NCI-H1694 (cell line): Measurements from ENCODE around the gene CNGA3.
"Not testable (repeated sequence)": the region's sequence is repeated elsewhere in the genome, so short reads cannot be mapped to it uniquely, and the experiment has no call there.

Experiments
- DNase-seq: peaks from one replicate; lab custom pipeline; 2025; lab: John Stamatoyannopoulos, UW

Gene CNGA3

DNA sequence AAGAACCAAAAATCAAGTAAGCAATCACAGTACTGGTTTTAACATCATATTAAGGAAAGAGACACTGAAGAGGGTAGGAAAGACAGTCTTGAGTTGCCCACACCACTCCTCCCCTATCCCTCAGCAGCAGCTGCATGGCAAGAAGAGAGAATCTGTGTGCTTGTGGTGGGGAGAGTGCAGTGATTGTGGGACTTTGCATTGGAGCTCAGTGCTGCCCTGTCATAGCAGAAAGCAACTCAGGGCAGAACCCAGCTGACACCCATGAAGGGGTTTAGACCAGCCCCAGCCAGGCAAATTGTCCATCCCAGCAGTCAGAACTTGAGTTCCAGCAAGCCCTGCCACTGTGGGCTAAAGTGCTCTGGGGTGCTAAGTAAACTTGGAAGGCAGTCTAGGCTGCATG lies 57.6 kb downstream of the CNGA3 start:
- DNase-seq: no peak

DNA sequence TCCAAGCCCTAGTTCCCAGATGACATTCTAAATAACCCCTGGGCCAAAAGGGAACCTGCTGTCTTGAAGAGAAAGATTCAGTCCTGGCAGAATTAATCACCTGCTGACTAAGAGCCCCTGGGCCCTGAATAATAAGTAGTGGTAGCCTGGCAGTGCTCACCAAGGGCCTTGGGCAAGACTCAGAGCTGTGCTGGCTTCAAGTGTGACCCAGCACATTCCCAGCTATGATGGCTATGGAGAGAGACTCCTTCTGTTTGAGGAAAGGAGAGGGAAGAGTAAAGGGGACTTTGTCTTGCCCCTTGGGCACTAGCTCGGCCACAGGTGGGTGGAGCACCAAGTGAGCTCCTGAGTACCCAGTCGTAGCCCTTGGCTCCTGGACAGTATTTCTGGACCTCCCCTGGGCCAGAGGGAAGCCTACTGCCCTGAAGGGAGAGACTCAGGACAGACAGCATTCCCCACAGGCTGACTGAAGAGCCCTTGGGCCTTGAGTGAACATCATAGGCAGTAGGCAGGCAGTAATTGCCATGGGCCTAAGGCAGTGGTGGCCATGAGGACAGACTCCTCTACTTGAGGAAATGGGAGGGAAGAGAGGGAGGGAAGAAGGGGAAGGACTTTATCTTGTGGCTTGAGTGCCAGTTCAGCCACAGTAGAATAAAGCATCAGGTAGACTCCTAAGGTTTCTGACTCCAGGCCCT lies 58.4 kb downstream of the CNGA3 start:
- no peak for DNase-seq

DNA sequence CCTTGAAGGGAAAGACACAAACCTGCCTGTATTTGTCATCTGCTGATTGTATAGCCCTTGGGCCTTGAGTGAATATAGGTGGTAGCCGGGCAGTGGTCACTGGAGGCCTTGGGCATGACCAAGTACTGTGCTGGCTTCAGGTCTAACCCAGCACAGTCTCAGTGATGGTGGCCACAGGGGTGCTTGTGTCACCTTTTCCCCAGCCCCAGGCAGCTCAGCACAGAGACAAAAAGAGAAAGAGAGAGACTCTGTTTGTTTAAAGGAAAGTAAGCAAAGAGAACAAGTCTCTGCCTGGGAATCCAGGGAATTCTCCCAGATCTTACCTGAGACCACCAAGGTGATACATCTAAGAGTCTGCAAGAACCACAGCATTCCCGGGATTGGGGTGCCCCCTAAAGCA lies 59.0 kb downstream of the CNGA3 start:
- DNase-seq: no peak

DNA sequence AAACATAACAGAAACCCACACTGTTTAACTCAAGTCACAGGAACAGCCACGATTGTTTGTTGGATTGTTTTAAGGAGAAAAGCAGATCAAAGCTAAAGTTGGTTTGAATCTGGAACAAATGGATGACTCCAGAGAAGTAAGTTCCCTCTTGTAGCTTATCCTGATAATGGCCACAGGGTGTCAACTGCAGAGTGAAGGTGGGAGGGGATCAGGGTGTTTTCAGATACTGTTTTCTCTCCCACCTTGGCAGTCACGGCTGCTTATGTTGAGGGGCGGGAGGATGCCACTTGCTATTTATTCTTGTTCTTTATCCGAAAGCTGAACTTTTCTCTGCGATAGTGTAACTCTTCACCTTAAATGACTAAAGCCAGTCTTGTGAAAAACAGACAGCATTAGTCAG lies 61.9 kb downstream of the CNGA3 start:
- no peak for DNase-seq

DNA sequence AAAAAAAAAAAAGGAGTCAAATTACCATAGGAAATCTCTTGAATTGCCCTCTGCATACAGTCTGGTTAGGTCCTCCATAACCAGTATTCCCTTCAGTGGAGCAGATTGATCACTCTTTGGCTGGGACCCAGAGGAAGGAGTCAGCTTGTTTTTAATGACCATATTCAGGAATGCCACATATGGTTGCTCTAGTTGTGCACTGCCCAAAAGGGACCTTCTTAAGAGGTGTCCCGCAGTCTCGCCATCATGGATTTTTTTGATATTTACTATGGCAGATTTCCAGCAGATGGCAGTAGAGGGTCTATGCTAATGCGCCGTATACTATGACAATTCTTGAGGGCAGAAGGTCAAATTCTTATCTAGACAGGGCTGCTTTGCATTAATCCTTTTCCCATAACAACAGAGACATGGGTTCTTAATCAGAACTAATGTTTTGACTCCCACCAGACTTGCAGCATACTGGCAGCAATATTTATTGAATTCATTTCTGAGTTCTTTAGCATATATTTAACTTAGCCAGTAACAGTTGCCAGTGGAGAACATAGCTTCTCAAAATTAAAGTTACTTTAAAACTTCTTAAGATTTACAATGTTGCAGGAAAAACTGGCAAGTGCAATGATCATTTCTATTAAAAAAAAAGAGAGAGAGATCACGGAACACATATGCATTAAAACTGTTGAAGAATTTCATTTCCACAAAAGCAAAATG lies 66.6 kb downstream of the CNGA3 start:
- peak; percentile 86 for DNase-seq

DNA sequence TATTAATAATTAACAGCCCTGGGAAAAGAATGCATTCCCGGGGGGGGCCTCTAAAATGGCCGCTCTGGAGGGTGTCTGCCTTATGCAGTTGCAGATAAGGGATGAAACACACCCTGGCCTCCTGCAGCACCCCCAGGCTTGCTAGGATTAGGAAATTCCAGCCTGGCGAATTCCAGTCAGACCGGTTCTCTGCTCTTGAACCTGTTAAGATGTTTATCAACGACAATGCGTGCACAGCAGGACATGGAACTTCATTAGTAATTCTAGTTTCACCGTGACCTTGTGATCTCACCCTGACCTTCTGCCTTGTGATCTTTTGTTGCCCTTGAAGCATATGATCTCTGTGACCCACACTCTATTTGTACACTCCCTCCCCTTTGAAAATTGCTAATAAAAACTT lies 68.0 kb downstream of the CNGA3 start:
- not testable (repeated sequence) for DNase-seq

DNA sequence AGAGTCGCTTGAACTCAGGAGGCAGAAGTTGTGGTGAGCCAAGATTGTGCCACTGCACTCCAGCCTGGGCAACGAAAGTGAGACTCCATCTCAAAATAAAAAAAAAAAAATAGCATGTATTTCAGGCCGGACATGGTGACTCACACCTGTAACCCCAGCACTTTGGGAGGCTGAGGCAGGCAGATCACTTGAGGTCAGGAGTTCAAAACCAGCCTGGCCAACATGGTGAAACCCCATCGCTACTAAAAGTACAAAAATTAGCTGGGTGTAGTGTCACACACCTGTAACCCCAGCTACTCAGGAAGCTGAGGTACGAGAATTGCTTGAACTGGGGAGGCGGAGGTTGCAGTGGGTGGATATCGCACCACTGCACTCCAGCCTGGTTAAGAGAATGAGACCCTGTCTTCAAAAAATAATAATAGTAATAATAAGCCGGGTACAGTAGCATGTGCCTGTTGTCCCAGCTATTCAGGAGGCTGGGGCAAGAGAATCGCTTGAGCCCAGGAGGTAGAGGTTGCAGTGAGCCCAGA lies 69.5 kb downstream of the CNGA3 start:
- not testable (repeated sequence) for DNase-seq

DNA sequence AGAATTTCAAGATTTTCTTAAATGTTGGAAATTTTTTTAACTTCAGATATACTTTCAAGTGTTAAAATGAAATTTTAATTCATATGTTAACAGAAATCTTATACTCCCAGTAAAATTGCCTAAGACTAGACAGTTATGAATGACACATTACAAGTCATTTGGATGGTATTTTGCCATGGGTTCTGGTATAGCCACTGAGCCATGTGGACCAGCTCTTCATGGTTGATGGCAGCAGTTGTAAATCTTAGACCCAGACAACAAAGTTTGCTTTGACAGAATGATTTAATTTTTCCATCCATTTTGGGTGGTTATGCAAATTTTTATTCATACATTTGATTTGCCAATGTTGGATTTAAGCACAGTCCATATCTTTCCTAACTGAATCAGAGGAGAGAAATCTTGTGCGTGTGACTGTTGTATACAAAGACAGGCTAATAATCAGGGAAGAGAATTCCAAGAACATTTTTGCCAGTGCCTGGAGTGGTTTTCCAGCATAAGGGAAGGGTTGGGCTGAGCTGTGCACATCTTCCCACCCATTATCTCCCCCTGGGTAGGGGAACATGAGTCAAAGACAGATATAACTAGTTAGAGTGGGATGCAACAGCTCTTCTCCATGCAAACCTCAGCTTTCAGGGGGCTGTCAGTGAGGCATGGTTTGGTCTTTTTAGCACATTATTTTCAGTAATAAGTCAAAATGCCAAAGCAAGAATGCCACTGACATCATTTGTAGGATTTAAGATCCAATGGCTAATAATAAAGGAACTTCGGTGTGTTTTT lies 70.3 kb downstream of the CNGA3 start:
- no peak for DNase-seq

DNA sequence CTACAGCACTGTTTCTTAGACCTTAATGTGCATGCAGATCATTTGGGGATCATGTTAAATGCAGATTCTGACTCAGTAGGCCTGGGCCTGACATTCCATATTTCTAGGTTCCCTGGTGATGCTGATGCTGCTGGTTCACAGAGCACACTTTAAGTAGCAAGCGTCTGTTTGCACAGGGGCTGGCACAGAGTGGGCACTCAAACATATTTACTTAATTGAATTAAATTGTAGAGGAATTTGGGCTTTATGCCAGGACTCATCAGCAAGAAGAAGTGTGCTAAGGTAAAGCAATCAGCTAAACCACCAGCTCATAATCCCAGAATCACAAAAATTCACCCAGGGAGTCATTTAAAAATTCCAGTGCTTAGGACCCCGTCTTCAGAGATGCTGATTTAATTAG lies 73.3 kb downstream of the CNGA3 start:
- DNase-seq: no peak

DNA sequence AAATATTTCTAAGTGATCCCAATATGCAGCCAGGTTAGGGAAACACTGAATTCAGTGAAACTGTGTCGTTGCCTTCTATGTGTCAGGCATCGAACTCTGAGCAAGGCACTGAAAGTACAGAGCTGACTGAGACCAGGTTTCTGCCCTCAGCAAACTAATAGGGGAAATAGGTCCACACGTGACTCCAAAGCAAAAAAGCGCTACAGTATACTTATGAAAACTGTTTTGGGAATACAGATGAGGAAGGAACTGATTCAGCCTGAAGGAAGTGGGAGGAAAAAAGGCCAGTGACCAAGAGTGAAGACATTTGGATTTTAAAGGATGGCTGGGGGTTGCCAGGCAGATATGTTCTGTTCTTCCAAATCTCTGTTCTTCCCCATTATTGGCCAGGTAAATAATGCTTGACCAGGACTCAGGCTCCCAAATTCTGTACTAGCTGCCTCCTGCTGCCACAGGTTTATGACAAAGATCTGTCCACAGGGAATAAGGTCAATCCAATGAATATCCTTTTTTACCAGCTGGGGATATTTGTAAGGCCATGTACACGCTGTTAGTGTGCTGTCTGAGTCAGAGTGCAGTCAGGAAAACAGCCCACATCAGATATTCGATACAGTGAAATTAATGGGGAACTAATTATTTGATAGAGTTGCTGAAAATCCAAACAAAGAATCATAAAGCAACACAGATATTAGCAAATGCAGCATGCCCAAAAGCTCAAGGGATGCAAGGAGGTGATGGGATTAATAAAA lies 73.9 kb downstream of the CNGA3 start:
- DNase-seq: no peak

DNA sequence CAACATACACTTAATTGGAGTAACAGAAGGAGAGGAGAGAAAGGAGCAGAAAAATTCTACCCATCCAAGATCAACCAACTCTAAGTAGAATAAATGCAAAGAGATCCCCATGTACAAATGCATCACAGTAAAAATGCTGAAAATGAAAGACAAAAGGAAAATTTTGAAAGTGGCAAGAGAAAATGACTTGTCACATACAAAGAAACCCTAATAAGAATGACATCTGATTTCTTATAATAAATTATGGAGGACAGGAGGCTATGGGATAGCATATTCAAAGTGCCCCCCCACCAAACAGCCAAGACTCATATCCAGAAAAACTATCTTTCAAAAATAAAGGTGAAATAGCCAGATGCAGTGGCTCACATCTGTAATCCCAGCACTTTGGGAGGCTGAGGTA lies 76.2 kb downstream of the CNGA3 start:
- no peak for DNase-seq

DNA sequence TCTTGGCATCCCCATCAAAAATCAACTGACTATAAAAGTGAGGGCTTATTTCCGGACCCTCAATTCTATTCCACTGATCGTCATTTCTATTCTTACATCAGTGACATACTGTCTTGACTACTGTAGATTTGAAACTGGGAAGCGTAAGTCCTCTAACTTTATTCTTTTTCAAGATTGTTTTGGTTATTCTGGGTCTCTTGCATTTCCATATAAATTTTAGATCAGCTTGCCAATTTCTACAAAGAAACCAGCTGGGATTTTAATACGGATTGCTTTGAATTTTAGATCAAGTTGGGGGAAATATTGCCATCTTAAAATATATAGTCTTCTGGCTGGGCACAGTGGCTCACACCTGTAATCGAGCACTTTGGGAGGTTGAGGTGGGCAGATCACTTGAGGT lies 80.5 kb downstream of the CNGA3 start:
- no peak for DNase-seq

DNA sequence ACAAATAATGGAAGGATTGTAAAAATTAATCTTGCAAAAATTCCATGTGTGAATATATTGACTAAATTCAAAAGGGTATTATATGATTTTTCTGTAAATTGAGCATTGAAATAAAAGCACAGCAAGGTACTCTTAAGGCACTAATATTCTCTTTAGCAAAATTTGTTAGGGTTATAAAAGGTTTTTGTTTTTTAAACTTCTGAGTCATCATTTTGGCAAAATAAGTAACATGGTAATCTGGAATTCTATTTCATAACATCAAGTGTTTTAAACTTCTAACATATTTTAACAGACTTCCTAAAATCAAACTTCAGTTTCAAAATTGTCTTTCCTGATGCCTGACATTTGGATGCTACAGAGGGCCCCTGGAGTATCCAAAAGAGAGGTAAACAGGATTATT lies 85.9 kb downstream of the CNGA3 start:
- DNase-seq: no peak

DNA sequence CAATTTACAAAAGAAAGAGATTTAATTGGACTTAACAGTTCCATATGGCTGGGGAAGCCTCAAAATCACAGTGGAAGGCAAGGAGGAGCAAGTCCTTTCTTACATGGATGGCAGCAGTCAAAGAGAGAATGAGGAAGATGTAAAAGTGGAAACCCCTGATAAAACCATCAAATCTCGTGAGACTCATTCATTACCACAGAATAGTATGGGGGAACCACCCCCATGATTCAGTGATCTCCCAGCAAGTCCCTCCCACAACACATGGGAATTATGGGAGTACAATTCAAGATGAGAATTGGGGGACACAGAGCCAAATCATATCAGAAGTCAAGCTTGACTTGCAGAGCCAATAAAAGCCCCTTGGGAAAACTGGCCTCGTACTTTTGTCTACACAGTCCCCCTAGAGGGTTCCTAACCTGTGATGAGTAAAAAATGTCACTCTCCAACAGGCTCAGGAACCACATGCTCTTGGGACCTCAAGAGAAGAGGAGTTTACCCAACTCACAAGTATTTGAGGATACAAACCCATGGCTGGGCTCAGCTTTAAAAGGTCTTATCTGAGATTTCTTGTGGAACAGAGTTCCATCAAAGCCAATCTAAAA lies 87.2 kb downstream of the CNGA3 start:
- DNase-seq: no peak

DNA sequence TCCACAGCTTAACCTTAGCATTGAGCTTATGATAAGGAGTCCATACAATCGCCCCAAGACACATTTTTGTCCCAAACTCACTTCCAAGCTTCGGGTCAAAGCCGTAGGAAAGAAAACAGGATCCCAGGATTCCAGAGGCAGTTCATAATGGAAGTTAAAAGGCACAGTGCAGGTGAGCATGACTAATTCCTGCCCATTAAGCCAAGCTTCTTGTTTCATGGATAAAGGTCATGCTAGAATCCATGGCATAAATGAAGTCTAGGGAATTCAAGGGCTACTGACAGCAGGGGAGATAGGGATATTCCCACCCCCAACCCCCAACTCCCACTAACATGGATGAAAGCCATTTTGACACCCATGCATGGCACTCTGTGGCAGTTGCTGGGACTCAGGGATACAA lies 88.2 kb downstream of the CNGA3 start:
- DNase-seq: no peak

DNA sequence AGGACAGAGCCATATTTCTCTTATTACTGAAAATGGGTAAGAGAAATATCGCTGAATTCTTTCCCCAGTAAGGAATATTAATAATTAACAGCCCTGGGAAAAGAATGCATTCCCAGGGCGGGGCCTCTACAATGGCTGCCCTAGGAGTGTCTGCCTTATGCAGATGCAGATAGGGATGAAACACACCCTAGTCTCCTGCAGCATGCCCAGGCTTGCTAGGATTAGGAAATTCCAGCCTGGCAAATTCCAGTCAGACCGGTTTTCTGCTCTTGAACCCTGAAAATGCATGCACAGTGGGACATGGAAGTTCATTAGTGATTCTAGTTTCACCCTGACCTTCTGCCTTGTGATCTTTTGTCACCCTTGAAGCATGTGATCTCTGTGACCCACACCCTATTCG lies 89.4 kb downstream of the CNGA3 start:
- DNase-seq: not testable (repeated sequence)

DNA sequence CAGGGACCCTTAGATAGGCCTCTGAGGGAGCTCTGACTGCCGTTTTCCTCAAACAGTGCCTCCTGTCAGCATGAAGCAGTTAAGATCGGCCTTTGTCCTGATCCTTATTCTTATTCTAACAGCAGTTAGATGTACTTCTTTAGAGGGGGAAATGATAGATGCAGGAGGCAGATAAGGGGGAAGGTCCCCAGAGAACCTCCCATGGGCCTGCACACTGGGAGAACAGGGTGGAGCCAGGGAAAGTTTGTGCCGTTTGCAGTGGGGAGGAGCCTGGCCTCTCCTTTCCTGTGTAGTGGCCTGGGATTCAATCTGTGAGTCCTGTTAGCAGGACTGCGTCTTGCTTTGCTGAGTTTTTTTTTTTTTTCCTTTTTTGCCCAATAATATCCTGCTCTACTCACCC lies 90.5 kb downstream of the CNGA3 start:
- DNase-seq: no peak

DNA sequence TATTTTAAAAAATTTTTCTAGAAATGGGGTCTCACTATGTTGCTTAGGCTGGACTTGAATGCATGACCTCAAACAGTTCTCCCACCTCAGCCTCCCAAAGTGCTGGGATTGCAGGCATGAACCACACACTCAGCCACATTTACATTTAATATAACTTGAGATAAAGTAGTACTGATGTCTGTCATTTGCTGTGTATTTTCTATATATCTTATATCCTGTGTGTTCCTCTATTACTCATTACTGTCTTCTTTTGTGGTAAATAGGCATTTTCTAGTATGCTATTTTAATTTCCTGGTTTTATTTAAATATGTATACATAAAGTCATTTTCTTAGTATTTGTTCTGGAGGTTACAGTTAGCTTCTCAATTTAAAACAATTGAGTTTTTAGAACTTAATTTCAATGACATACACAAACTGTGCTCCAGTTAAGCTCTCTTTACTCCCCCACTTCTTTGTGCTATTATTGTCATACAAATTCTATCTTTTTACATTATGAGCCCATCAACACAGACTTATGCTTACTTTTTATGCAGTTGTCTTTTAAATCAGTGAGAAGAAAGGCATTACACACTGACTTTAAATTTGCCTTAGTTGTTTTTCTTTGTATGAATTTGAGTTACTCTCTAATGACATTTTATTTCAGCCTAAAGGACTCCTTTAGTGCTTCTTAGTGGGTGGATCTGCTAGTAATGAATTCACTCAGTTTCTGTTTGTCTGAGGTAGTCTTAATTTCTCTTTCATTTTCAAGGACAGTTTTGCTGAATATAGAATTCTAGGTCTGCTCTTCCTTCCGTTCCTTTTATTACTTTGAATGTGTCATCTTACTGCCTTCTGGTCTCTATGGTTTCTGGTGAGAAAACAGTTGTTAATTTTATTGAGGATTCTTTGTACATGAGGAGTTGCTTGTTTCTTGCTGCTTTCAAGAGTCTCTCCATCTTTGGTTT lies 92.2 kb downstream of the CNGA3 start:
- no peak for DNase-seq

DNA sequence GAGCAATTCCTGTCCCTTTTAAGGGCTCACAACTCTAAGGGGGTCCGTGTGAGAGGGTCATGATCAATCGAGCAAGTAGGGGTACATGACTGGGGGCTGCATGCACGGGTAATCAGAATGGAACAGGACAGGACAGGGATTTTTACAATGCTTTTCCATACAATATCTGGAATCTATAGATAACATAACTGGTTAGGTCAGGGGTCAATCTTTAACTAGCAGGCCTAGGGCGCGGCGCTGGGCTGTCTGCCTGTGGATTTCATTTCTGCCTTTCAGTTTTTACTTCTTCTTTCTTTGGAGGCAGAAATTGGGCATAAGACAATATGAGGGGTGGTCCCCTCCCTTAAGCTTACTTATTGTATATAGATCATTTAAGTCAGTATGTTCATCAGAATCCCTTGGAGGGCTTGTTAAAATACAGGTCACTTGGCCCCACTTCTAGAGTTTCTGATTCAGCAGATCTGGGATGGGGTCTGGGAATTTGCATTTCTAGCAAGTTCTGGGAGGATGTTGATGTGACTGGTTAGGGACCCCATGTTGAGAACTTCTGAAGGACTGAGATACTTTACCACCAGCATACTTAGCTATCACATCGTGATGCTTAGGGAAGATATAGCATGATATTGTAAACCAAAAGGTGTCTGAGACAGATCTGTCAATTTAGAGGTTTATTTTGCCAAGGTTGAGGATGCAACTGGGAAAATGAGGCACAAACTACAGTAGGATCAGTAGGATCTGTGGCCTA lies 95.6 kb downstream of the CNGA3 start:
- no peak for DNase-seq

DNA sequence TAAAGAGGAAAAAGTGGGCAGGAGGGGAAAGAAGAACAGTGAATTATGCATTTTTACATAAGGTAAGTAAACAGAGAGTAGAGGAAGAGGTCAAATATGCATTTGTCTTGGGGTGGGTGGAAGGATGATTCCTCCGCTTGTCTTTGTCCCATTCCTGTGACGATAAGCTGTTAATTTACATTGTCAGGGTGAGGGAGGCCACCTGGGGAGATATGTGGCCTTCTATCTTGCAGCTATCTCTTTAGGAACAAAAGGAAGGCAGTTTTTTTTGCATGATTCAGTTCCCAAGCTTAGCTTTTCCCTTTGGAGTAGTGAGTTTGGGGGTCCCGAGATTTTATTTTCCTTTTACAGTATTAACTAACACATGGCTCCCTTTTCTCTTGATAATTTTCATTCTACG lies 96.2 kb downstream of the CNGA3 start:
- DNase-seq: no peak
